ENCODE results near the gene PHOSPHO2.
"Not testable (repeated sequence)": the region's sequence is repeated elsewhere in the genome, so short reads cannot be mapped to it uniquely, and the experiment has no call there.

PHOSPHO2 gene

DNA sequence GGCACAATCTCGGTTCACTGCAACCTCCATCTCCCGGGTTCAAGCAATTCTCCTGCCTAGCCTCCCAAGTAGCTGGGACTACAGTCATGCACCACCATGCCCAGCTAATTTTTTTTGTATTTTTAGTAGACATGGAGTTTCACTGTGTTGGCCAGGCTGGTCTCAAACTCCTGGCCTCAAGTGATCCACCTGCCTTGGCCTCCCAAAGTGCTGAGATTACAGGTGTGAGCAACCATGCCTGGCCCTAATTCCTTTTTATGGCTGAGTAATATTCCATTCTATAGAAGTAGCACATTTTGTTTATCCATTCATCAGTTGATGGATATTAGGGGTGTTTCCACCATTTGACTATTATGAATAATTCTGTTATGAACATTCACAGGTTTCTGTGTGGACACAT, 9.6 kb upstream of the PHOSPHO2 start:
- H3K9me3 ChIP-seq (ENCODE audit: control insufficient read depth, insufficient read depth, low read depth, low read length); H3K4me3 ChIP-seq (ENCODE audit: low read depth, low read length); CTCF ChIA-PET; H3K36me3 ChIP-seq (ENCODE audit: control insufficient read depth in 2 of 2, insufficient read depth in 1 of 2, low read length in 2 of 2); H3K4me1 ChIP-seq (ENCODE audit: control insufficient read depth, insufficient read depth, low read length); POLR2A ChIA-PET; H3K27ac ChIP-seq (ENCODE audit: extremely low read depth, low read depth, low read length): not testable (repeated sequence)
- TF ChIP-seq ZNF146 (tag by site-specific recombination; IDR thresholded peaks at IDR 0.05), result peak; percentile 33; the same call in 1 of the 2 replicates

DNA sequence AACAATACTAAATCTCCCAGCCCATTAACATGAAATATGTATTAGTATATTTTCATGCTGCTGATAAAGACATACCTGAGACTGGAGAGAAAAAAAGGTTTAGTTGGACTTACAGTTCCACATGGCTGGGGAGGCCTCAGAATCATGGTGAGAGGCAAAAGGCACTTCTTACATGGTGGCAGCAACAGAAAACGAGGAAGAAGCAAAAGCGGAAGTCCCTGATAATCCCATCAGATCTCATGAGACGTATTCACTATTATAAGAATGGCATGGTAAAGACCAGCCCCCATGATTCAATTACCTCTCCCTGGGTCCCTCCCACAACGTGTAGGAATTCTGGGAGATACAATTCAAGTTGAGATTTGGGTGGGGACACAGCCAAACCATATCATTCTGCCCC, 7.4 kb upstream of the PHOSPHO2 start:
- H3K4me1 ChIP-seq (ENCODE audit: control insufficient read depth, insufficient read depth, low read length); H3K4me3 ChIP-seq (ENCODE audit: low read depth, low read length); CTCF ChIA-PET; POLR2A ChIA-PET; H3K36me3 ChIP-seq (ENCODE audit: control insufficient read depth in 2 of 2, insufficient read depth in 1 of 2, low read length in 2 of 2); H3K27ac ChIP-seq (ENCODE audit: extremely low read depth, low read depth, low read length); H3K9me3 ChIP-seq (ENCODE audit: control insufficient read depth, insufficient read depth, low read depth, low read length): not testable (repeated sequence)

DNA sequence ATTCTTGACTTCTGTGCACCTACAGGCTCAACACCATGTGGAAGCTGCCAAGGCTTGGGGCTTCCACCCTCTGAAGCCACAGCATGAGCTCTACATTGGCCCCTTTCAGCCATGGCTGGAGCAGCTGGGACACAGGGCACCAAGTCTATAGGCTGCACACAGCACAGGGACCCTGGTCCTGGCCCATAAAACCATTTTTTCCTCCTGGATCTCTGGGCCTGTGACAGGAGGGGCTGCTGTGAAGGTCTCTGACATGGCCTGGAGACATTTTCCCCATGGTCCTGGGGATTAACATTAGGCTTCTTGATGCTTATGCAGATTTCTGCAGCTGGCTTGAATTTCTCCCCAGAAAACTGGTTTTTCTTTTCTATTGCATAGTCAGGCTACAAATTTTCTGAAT, 6.3 kb upstream of the PHOSPHO2 start:
- CTCF ChIA-PET; H3K4me3 ChIP-seq (ENCODE audit: low read depth, low read length); POLR2A ChIA-PET; H3K4me1 ChIP-seq (ENCODE audit: control insufficient read depth, insufficient read depth, low read length); H3K27ac ChIP-seq (ENCODE audit: extremely low read depth, low read depth, low read length); H3K36me3 ChIP-seq (ENCODE audit: control insufficient read depth in 2 of 2, insufficient read depth in 1 of 2, low read length in 2 of 2); H3K9me3 ChIP-seq (ENCODE audit: control insufficient read depth, insufficient read depth, low read depth, low read length): not testable (repeated sequence)
- peak; percentile 81 for TF ChIP-seq ZNF585B (tag by site-specific recombination; IDR thresholded peaks at IDR 0.05)

DNA sequence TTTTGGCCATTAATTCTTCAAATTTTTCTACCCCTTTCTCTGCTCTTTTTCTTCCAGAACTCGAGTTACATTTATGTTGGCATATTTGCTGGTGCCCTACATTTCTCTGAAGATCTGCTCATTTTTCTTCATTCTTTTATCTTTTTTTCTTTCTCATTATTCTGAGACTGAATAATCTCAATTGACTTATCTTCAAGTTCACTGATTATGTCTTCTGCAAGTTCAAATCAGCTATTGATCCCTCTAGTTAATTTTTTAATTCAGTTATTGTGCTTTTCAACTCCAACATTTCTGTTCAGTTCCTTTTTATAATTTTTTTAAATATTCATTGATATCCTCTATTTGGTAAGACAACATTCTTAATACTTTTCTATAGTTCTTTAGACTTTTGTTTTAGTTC, 3.3 kb upstream of the PHOSPHO2 start:
- ChIA-PET CTCF (interaction anchor here (0.5 to 0.7 kb wide), 3 partner anchors 21 to 112 kb away, joined by 3 to 5 read pairs (median 3); no protein-coding TSS in a partner anchor), POLR2A (no interaction called here)
- Histone ChIP-seq H3K4me3 (ENCODE audit: low read depth, low read length) (no peak overlapping the region), H3K9me3 (ENCODE audit: control insufficient read depth, insufficient read depth, low read depth, low read length) (no peaks in the 10 kb centered on the region), H3K27ac (ENCODE audit: extremely low read depth, low read depth, low read length) (no peak overlapping the region), H3K36me3 (ENCODE audit: control insufficient read depth in 2 of 2, insufficient read depth in 1 of 2, low read length in 2 of 2) (no peaks in the 10 kb centered on the region), H3K4me1 (ENCODE audit: control insufficient read depth, insufficient read depth, low read length) (no peaks in the 10 kb centered on the region; the same call in 1 of the 2 replicates)
- TF ChIP-seq ZNF76 (tag by site-specific recombination; IDR thresholded peaks at IDR 0.05; ENCODE audit: borderline replicate concordance, low read depth) (no peak), ZNF837 (tag by site-specific recombination; IDR thresholded peaks at IDR 0.05) (no peak), ZNF660 (tag by site-specific recombination; IDR thresholded peaks at IDR 0.05) (no peak), ZNF776 (tag by site-specific recombination; IDR thresholded peaks at IDR 0.05; ENCODE audit: borderline replicate concordance) (no peak), ZNF416 (tag by site-specific recombination; IDR thresholded peaks at IDR 0.05) (no peak), ZFP69B (tag by site-specific recombination; IDR thresholded peaks at IDR 0.05) (no peak), TRIM28 (IDR thresholded peaks at IDR 0.05; ENCODE audit: borderline replicate concordance, low read length) (no peak), ZNF423 (tag by site-specific recombination; IDR thresholded peaks at IDR 0.05) (no peak), ZNF707 (tag by site-specific recombination; IDR thresholded peaks at IDR 0.05) (no peak)
- TF ChIP-seq, protein P1, sequence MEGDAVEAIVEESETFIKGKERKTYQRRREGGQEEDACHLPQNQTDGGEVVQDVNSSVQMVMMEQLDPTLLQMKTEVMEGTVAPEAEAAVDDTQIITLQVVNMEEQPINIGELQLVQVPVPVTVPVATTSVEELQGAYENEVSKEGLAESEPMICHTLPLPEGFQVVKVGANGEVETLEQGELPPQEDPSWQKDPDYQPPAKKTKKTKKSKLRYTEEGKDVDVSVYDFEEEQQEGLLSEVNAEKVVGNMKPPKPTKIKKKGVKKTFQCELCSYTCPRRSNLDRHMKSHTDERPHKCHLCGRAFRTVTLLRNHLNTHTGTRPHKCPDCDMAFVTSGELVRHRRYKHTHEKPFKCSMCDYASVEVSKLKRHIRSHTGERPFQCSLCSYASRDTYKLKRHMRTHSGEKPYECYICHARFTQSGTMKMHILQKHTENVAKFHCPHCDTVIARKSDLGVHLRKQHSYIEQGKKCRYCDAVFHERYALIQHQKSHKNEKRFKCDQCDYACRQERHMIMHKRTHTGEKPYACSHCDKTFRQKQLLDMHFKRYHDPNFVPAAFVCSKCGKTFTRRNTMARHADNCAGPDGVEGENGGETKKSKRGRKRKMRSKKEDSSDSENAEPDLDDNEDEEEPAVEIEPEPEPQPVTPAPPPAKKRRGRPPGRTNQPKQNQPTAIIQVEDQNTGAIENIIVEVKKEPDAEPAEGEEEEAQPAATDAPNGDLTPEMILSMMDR (tag by site-specific recombination; IDR thresholded peaks at IDR 0.05), result no peak
- TF ChIP-seq, protein P2, sequence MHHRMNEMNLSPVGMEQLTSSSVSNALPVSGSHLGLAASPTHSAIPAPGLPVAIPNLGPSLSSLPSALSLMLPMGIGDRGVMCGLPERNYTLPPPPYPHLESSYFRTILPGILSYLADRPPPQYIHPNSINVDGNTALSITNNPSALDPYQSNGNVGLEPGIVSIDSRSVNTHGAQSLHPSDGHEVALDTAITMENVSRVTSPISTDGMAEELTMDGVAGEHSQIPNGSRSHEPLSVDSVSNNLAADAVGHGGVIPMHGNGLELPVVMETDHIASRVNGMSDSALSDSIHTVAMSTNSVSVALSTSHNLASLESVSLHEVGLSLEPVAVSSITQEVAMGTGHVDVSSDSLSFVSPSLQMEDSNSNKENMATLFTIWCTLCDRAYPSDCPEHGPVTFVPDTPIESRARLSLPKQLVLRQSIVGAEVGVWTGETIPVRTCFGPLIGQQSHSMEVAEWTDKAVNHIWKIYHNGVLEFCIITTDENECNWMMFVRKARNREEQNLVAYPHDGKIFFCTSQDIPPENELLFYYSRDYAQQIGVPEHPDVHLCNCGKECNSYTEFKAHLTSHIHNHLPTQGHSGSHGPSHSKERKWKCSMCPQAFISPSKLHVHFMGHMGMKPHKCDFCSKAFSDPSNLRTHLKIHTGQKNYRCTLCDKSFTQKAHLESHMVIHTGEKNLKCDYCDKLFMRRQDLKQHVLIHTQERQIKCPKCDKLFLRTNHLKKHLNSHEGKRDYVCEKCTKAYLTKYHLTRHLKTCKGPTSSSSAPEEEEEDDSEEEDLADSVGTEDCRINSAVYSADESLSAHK (tag by site-specific recombination; IDR thresholded peaks at IDR 0.05), result no peak
- TF ChIP-seq, protein P3, sequence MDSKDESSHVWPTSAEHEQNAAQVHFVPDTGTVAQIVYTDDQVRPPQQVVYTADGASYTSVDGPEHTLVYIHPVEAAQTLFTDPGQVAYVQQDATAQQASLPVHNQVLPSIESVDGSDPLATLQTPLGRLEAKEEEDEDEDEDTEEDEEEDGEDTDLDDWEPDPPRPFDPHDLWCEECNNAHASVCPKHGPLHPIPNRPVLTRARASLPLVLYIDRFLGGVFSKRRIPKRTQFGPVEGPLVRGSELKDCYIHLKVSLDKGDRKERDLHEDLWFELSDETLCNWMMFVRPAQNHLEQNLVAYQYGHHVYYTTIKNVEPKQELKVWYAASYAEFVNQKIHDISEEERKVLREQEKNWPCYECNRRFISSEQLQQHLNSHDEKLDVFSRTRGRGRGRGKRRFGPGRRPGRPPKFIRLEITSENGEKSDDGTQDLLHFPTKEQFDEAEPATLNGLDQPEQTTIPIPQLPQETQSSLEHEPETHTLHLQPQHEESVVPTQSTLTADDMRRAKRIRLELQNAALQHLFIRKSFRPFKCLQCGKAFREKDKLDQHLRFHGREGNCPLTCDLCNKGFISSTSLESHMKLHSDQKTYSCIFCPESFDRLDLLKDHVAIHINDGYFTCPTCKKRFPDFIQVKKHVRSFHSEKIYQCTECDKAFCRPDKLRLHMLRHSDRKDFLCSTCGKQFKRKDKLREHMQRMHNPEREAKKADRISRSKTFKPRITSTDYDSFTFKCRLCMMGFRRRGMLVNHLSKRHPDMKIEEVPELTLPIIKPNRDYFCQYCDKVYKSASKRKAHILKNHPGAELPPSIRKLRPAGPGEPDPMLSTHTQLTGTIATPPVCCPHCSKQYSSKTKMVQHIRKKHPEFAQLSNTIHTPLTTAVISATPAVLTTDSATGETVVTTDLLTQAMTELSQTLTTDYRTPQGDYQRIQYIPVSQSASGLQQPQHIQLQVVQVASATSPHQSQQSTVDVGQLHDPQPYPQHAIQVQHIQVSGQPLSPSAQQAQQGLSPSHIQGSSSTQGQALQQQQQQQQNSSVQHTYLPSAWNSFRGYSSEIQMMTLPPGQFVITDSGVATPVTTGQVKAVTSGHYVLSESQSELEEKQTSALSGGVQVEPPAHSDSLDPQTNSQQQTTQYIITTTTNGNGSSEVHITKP (tag by site-specific recombination; IDR thresholded peaks at IDR 0.05), result no peak

Measured in HEK293 (cell line).